ENCODE data around the gene MED25.

Gene MED25

GRCh38 chr19:49840736-49841249, 22.7 kb downstream of the MED25 start:
- no peak for DNase-seq (ENCODE audit: low read depth in 1 of 2, low spot score in 1 of 2)

DNA sequence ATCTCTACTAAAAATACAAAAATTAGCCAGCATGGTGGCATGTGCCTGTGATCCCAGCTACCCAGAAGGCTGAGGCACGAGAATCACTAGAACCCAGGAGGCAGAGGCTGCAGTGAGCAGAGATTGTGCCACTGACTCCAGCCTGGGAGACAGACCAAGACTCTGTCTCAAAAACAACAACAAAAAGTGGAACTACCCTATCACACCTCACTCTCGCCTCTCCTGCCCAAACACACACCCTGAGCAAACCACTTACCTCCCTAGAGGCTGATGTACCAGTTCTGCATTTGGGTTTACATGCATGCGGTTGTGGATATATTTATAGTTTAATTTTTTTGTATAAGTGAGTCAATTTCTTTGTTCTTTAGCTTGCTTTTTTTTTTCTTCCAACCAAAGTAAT, 25.2 kb downstream of the MED25 start:
- DNase-seq (ENCODE audit: low read depth in 1 of 2, low spot score in 1 of 2), result no peak

GRCh38 chr19:49844138-49845095, 26.3 kb downstream of the MED25 start:
- no peak for DNase-seq (ENCODE audit: low read depth in 1 of 2, low spot score in 1 of 2)

- no peak for DNase-seq (ENCODE audit: low read depth in 1 of 2, low spot score in 1 of 2)
These were observed 27.3 kb downstream of the MED25 start for GRCh38 chr19:49845414-49845813.

DNA sequence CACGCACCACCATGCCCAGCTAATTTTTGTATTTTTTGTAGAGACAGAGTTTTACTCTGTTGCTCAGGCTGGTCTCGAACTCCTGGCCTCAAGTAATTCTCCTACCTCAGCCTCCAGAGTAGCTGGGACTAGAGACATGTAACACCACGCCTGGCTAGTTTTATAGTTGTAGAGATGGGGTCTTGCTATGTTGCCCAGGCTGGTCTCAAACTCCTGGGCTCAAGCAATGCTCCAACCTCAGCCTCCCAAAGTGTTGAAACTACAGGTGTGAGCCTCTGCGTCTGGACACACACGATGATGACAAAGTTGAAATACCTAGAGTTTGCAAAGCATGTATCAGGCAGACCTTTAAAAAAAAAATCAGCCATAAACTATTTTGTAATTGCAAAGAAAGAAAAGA, 28.3 kb downstream of the MED25 start:
- no peak for DNase-seq (ENCODE audit: low read depth in 1 of 2, low spot score in 1 of 2)

- DNase-seq (ENCODE audit: low read depth in 1 of 2, low spot score in 1 of 2), result no peak
These were observed 29.9 kb downstream of the MED25 start for GRCh38 chr19:49847731-49848696.

- DNase-seq (ENCODE audit: low read depth in 1 of 2, low spot score in 1 of 2), result no peak
These were observed 30.8 kb downstream of the MED25 start for GRCh38 chr19:49848938-49849337.

DNA sequence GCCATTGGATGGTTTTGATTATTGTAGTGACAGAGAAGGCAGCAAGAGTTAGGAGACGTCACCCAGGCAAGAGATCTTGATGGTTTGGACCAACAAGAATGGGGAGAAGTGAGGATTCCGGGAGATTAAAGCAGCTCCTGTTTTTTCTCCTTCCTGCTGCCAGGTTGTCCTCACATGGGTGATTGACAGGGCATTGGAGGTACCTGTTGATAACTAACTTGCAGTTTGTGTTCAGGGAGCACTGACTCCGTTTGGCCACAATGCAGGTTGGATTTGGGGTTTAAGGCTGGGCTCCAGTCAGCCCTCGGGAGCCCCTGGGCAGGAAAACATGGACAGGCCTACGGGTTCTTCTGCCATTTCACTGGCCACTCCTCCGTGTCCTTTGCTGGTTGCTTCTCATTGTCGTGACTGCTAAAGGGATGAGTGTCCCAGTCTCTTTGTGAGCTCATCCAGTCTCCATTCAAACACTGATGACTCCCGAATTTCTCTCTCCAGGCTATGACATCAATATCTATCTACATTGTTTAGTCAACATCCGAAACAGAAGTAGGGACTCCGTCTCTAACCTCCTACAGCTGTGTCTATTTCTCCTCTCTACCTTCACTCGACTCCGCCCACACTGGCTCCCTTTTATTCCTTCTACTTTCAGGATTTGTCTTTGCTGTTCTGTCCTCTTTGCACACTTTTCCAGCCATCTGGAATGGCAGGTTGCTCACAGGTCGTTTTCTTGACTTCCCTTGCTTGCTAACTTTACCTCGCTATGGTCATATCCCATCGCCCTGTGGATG, 31.5 kb downstream of the MED25 start:
- no peak for DNase-seq (ENCODE audit: low read depth in 1 of 2, low spot score in 1 of 2)

- DNase-seq (ENCODE audit: low read depth in 1 of 2, low spot score in 1 of 2), result no peak
These were observed 32.1 kb downstream of the MED25 start for GRCh38 chr19:49850221-49850486.

GRCh38 chr19:49850487-49851342, 32.6 kb downstream of the MED25 start, which contains the start of gene PTOV1:
TSS of gene PTOV1 (plus strand) at chr19:49851159.
- peak; percentile 72 to 79 for DNase-seq (ENCODE audit: low read depth in 1 of 2, low spot score in 1 of 2)

DNA sequence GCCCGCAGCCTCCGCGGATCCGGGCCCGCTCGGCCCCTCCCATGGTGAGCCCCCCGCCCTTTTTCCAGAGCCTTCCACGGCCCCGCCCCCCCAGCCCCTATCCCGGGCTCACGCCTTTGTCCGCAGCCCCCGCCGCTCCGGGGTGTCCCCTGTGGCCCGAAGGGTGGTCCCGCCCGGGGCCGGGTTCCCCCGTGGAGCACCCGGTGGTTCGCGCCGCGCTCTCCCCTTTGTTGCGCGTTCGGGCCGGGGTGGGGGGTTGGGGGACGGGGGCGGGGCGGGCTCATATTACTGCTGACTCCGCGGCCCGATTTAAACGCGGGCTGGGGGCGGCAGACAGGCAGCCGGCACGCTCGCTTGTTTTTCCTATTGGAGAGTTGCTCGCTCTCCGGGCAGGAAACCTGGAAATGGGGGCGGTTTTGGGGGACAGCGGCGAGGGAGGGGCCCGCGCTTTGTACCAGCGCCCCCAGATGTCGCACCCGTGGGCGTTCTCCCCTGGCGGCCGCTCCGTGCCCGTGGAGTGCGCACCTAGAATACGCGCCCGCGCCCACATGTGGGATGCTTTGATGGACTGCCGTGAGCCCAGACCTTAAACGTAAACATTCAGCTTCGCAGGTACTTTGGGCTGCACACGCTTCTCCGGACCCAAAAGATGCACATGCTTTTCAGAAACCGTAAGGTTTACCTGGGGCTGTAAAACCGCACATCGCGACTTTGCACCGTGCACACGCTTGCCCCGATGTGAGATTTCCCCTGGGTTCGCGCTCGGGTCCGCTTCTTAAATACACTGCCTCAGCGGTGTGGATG, 33.6 kb downstream of the MED25 start:
- no peak for DNase-seq (ENCODE audit: low read depth in 1 of 2, low spot score in 1 of 2)

GRCh38 chr19:49852631-49853126, 34.6 kb downstream of the MED25 start:
- no peak for DNase-seq (ENCODE audit: low read depth in 1 of 2, low spot score in 1 of 2)

GRCh38 chr19:49853852-49854377, 35.8 kb downstream of the MED25 start:
- no peak for DNase-seq (ENCODE audit: low read depth in 1 of 2, low spot score in 1 of 2)

DNA sequence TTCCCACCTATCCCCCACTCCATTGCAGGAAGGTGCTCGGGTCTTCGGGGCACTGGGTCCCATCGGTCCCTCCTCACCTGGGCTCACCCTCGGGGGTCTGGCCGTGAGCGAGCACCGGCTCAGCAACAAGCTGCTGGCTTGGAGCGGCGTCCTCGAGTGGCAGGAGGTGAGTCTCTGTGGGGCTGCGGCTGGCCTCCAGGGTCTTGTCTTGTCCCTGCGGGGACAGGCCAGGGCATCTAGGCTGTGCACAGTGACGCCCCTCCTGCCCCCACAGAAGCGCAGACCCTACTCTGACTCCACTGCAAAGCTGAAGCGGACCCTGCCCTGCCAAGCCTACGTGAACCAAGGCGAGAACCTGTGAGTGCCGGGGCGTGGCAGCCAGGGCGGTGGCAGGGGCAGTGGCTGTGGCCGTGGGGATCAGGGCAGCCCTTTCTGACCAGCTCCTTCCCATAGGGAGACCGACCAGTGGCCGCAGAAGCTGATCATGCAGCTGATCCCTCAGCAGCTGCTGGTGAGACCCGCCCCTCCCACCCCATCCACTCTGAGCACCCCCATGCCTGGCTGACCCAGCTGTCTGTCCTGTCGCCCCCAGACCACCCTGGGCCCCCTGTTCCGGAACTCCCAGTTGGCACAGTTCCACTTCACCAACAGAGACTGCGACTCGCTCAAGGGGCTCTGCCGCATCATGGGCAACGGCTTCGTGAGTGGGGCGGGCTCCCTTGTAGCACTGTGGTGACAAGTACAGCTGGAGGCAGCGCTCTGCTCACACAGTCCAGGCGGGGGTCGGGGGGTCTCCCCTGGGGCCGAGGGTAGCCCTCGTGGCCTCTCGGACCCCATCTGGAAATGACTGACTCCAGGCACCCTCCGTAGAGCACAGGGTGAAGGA, 36.5 kb downstream of the MED25 start:
- no peak for DNase-seq (ENCODE audit: low read depth in 1 of 2, low spot score in 1 of 2)

GRCh38 chr19:49855277-49855675, 37.2 kb downstream of the MED25 start:
- DNase-seq (ENCODE audit: low read depth in 1 of 2, low spot score in 1 of 2), result no peak

DNA sequence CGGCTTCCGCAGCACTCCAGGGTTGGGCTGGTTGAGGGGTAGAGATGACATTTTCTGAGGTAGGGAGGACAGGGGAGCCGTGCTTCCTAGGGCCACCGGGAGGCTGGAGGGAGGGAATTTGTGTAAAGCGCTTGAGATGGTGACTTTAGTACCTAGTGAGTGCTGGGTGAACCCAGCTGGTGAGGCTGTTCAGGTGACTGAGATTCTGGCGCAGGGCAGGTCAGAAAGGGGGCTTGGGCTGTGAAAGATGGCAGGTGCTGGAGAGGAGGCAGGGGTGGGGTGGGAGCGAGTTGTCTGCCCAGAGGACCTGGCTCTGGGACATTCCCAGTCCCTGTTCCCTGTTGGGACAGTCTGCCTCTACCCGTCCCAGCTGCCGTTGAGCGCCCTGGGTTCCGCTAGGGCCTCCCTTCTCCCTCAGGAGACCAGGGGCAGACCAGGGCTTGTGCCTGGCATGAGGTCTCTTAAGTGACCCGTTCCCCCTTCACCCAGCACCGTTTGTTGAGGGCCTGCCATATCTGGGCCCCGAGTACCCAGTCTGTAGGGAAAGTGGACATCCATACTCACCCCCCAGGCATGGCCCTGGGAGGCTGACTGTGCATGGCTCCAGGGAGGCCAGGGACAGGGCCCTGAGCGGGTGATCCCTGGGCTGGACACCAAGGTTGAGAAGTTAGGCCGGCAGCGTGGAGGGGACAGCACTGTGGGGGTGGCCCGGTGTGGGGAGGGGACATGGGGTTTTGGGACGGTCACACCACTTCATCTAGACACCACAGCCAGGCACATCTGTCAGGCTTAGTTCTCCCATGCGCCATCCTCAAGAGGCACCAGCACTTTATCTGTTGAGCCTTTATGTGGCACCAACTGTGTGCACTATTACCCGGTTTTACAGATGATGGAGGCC, 37.8 kb downstream of the MED25 start:
- DNase-seq (ENCODE audit: low read depth in 1 of 2, low spot score in 1 of 2), result no peak

DNA sequence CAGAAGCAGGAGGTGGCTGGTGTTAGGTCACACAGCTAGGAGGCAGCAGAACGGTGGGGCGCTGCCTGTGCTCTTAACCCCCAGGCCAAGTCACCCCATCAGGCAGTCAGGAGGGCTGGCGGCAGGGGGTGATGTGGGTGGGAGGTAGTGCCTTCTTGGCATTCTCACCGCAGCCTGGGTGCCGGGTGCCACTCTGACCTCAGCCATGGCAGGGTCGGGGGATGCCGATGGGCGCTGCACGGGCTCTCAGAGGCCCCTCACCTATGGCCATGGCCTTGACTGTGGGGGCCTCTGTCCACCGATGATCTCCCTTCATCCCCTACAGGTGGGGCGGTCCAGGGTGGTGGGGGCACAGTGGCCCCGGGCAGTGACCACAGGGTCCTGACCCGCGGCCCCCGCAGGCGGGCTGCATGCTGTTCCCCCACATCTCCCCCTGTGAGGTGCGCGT, 38.5 kb downstream of the MED25 start:
- no peak for DNase-seq (ENCODE audit: low read depth in 1 of 2, low spot score in 1 of 2)

Measured in activated T-helper 1 cell treated with anti-CD3 and anti-CD28 coated beads, Interleukin-2, amount 50 U/mL, for 16 hours (primary cell).